ENCODE measurements around the gene RAB27B. TPM values are rescaled to one million over a fixed set of nuclear protein-coding genes. Genes with fewer than 3 reads are reported as not detected.

RAB27B gene
- total RNA-seq, result 0.07 and 0.39 TPM in 2 replicates
- 12.2 TPM for total RNA-seq (2013)
- 0.01 and 0.04 TPM in 2 replicates for polyA plus RNA-seq
- 0.51 and 5.6 TPM in 2 replicates for polyA minus RNA-seq

GRCh38 chr18:54828281-54828881, at the start of gene RAB27B:
Gene RAB27B, plus strand, starts transcription at chr18:54828477. Its CDS starts 49,109 bp downstream, at chr18:54877586.
- Mint-ChIP-seq H3K27ac (no peak within 1 kb of the TSS), H3K4me3 (peak within 1 kb of the TSS; percentile 68), H3K9me3 (ENCODE audit: insufficient read depth) (peaks cover 7% of the 10 kb centered on the region), H3K4me1 (peaks cover 7% of the 10 kb centered on the region), H3K27me3 (peaks cover 32% of the 10 kb centered on the region)
- no peaks in the 10 kb centered on the region for H4K20me1 ChIP-seq (ENCODE audit: control insufficient read depth, insufficient read depth, low read length, poor library complexity, severe bottlenecking)
- DNase-seq (peak; percentile 22), ATAC-seq (ENCODE audit: low read depth) (peak; percentile 43)
- peaks cover 10 to 12% of the 10 kb centered on the region in 2 donors for H3K4me1 ChIP-seq (ENCODE audit: control insufficient read depth in 2 of 2, insufficient read depth in 2 of 2, low read length in 2 of 2)
- no peaks in the 10 kb centered on the region for H3K79me2 ChIP-seq (ENCODE audit: control insufficient read depth, insufficient read depth, low read length)
- ChIA-PET CTCF (no interaction called here), POLR2A (no interaction called here)
- H3K9me3 ChIP-seq (ENCODE audit: control extremely low read depth in 1 of 3, control insufficient read depth in 2 of 3, insufficient read depth in 1 of 3, low read length in 2 of 3), result peaks cover 0 to 4% (median 1%) of the 10 kb centered on the region in 3 donors
- H3K27me3 ChIP-seq (replicated peaks in 1 of 4; ENCODE audit: control extremely low read depth in 1 of 4, control insufficient read depth in 3 of 4, insufficient read depth in 4 of 4, low read length in 3 of 4), result peaks cover 0 to 10% (median 6%) of the 10 kb centered on the region in 4 experiments
- no peaks in the 10 kb centered on the region for H3K36me3 ChIP-seq (replicated peaks in 1 of 2; ENCODE audit: control extremely low read depth in 1 of 2, control insufficient read depth in 1 of 2, extremely low read depth in 1 of 2, insufficient read depth in 2 of 2, low read length in 1 of 2)
- TF ChIP-seq EZH2 (IDR thresholded peaks at IDR 0.05; ENCODE audit: borderline replicate concordance, insufficient read depth, low read depth, low read length, poor library complexity, severe bottlenecking), result no peak
- TF ChIP-seq CTCF (IDR thresholded peaks at IDR 0.05), result no peak
- H3K4me3 ChIP-seq (ENCODE audit: control extremely low read depth in 1 of 5, extremely low read depth in 1 of 5, insufficient read depth in 1 of 5, low read depth in 2 of 5, low read length in 4 of 5), result peak within 1 kb of the TSS in 4 of 5 experiments; percentile 22 to 42 (median 40)
- H3K27ac ChIP-seq (ENCODE audit: low read length in 2 of 2), result no peak within 1 kb of the TSS
- peak within 1 kb of the TSS; percentile 67 for H2AFZ ChIP-seq (ENCODE audit: insufficient read depth, low read depth, low read length, poor library complexity, severe bottlenecking)
- H3K4me2 ChIP-seq (replicated peaks; ENCODE audit: low read depth, low read length, poor library complexity, severe bottlenecking), result peak within 1 kb of the TSS; percentile 77
- intact Hi-C loops (cut with micrococcal nuclease), result no loop called here
- WGBS (ENCODE audit: insufficient coverage), result 7% methylated on average over 26 of the region's 35 CpGs
- H3K9ac ChIP-seq (ENCODE audit: low read length), result peak within 1 kb of the TSS; percentile 50

GRCh38 chr18:54780285-54780861, 47.9 kb upstream of the RAB27B start:
- no peak overlapping the region for H3K9ac ChIP-seq (ENCODE audit: low read length)
- TF ChIP-seq EZH2 (IDR thresholded peaks at IDR 0.05; ENCODE audit: borderline replicate concordance, insufficient read depth, low read depth, low read length, poor library complexity, severe bottlenecking), result no peak
- no peak for TF ChIP-seq CTCF (IDR thresholded peaks at IDR 0.05)
- no peak for DNase-seq
- H3K4me3 ChIP-seq (ENCODE audit: control extremely low read depth in 1 of 5, extremely low read depth in 1 of 5, insufficient read depth in 1 of 5, low read depth in 2 of 5, low read length in 4 of 5), result no peak overlapping the region
- CTCF ChIA-PET, result no interaction called here
- H3K79me2 ChIP-seq (ENCODE audit: control insufficient read depth, insufficient read depth, low read length), result no peaks in the 10 kb centered on the region
- H3K4me2 ChIP-seq (replicated peaks; ENCODE audit: low read depth, low read length, poor library complexity, severe bottlenecking), result no peak overlapping the region
- H3K27me3 Mint-ChIP-seq, result peaks cover 9% of the 10 kb centered on the region
- WGBS (ENCODE audit: insufficient coverage), result 100% methylated on average over 7 of the region's 11 CpGs
- no peaks in the 10 kb centered on the region for H3K4me1 ChIP-seq (ENCODE audit: control insufficient read depth in 2 of 2, insufficient read depth in 2 of 2, low read length in 2 of 2)
- no peaks in the 10 kb centered on the region for H3K4me1 Mint-ChIP-seq
- H3K9me3 ChIP-seq (ENCODE audit: control extremely low read depth in 1 of 3, control insufficient read depth in 2 of 3, insufficient read depth in 1 of 3, low read length in 2 of 3), result peaks cover 0 to 8% (median 0%) of the 10 kb centered on the region in 3 donors
- no peaks in the 10 kb centered on the region for H3K27me3 ChIP-seq (replicated peaks in 1 of 4; ENCODE audit: control extremely low read depth in 1 of 4, control insufficient read depth in 3 of 4, insufficient read depth in 4 of 4, low read length in 3 of 4)
- intact Hi-C loops (cut with micrococcal nuclease), result no loop called here
- no peak overlapping the region for H3K27ac Mint-ChIP-seq
- no peaks in the 10 kb centered on the region for H3K36me3 ChIP-seq (replicated peaks in 1 of 2; ENCODE audit: control extremely low read depth in 1 of 2, control insufficient read depth in 1 of 2, extremely low read depth in 1 of 2, insufficient read depth in 2 of 2, low read length in 1 of 2)
- no peaks in the 10 kb centered on the region for H3K9me3 Mint-ChIP-seq (ENCODE audit: insufficient read depth)
- no peak overlapping the region for H2AFZ ChIP-seq (ENCODE audit: insufficient read depth, low read depth, low read length, poor library complexity, severe bottlenecking)
- no peaks in the 10 kb centered on the region for H4K20me1 ChIP-seq (ENCODE audit: control insufficient read depth, insufficient read depth, low read length, poor library complexity, severe bottlenecking)
- POLR2A ChIA-PET, result no interaction called here
- ATAC-seq (ENCODE audit: low read depth), result no peak
- no peak overlapping the region for H3K27ac ChIP-seq (ENCODE audit: low read length in 2 of 2)
- H3K4me3 Mint-ChIP-seq, result no peak overlapping the region
